Cardiac ventricle fibroblast (primary cell): ENCODE results near the gene TAF7. TPM values are rescaled to one million over a fixed set of nuclear protein-coding genes. Genes with fewer than 3 reads are reported as not detected.

Source experiments
- total RNA-seq: library from RNA; depleted of rRNA; stranded (reverse); fragments of >200 nt; gene quantifications from 2 replicates; pipeline ENCODE4 v1.2.3, GENCODE V29; 2015

The TAF7 gene
- total RNA-seq = 47.1 and 52.2 TPM in 2 replicates

GRCh38 chr5:141320225-141321169 is at the start of gene TAF7:
Gene TAF7 (minus strand): TSS chr5:141320784. CDS start chr5:141320044, 740 bp downstream.

GRCh38 chr5:141363952-141364660 is 43.5 kb upstream of the TAF7 start, which contains the start of gene PCDHGA5:
Gene PCDHGA5 (plus strand): TSS chr5:141364162. CDS start chr5:141364331, 169 bp downstream.

GRCh38 chr5:141359790-141360426 is 39.3 kb upstream of the TAF7 start, which contains the start of gene PCDHGB2:
Gene PCDHGB2 (plus strand): TSS chr5:141359994. CDS start chr5:141360136, 142 bp downstream.

GRCh38 chr5:141354900-141355469 is 34.4 kb upstream of the TAF7 start, which contains the start of gene PCDHGA4:
Gene PCDHGA4 (plus strand): TSS chr5:141355021. CDS start chr5:141355108, 87 bp downstream.

GRCh38 chr5:141349917-141350619 is 29.5 kb upstream of the TAF7 start, which contains the start of gene PCDHGB1:
Gene PCDHGB1 (plus strand): TSS chr5:141350099. CDS start chr5:141350261, 162 bp downstream.

GRCh38 chr5:141343242-141343952 is 22.8 kb upstream of the TAF7 start, which contains the start of gene PCDHGA3:
Gene PCDHGA3 (plus strand): TSS chr5:141343829. CDS start chr5:141344034, 205 bp downstream.

GRCh38 chr5:141338538-141339306 is 18.1 kb upstream of the TAF7 start, which contains the start of gene PCDHGA2:
Gene PCDHGA2 (plus strand): TSS chr5:141338760.

GRCh38 chr5:141330299-141331080 is 9.9 kb upstream of the TAF7 start, which contains the start of gene PCDHGA1:
Gene PCDHGA1 (plus strand): TSS chr5:141330514.

GRCh38 chr5:141303756-141304155 is 16.8 kb downstream of the TAF7 start, which contains the start of gene SLC25A2:
Gene SLC25A2 (minus strand): TSS chr5:141304049. CDS start chr5:141303865, 184 bp downstream.

Other genes starting within 250 kb of the TAF7 start
- 1.9 TPM in 2 replicates for gene PCDHB2, start 226.2 kb downstream of the TAF7 start, total RNA-seq
- 0.34 and 1.1 TPM in 2 replicates for gene PCDHB3, start 220.3 kb downstream of the TAF7 start, total RNA-seq
- gene PCDHB4, start 199.0 kb downstream of the TAF7 start, total RNA-seq = 0.64 and 0.75 TPM in 2 replicates
- gene PCDHB5, start 185.6 kb downstream of the TAF7 start, total RNA-seq = 1.1 and 2.2 TPM in 2 replicates
- gene PCDHB6, start 170.7 kb downstream of the TAF7 start, total RNA-seq = 0.06 and 0.39 TPM in 2 replicates
- gene PCDHB7, start 148.1 kb downstream of the TAF7 start, total RNA-seq = 1.2 and 1.3 TPM in 2 replicates
- gene PCDHB8, start 143.0 kb downstream of the TAF7 start, total RNA-seq = 0.12 and 1.1 TPM in 2 replicates
- 0.81 and 1.0 TPM in 2 replicates for gene PCDHB16, start 138.4 kb downstream of the TAF7 start, total RNA-seq
- 0.56 and 1.0 TPM in 2 replicates for gene PCDHB9, start 133.6 kb downstream of the TAF7 start, total RNA-seq
- gene PCDHB10, start 128.4 kb downstream of the TAF7 start, total RNA-seq = 0.56 and 1.2 TPM in 2 replicates
- gene PCDHB11, start 121.2 kb downstream of the TAF7 start, total RNA-seq = 0.34 and 0.62 TPM in 2 replicates
- gene PCDHB12, start 112.1 kb downstream of the TAF7 start, total RNA-seq = 0.29 and 0.56 TPM in 2 replicates
- gene PCDHB13, start 106.9 kb downstream of the TAF7 start, total RNA-seq = 1.4 and 1.7 TPM in 2 replicates
- 1.2 and 2.5 TPM in 2 replicates for gene PCDHB14, start 97.4 kb downstream of the TAF7 start, total RNA-seq
- gene PCDHB15, start 75.4 kb downstream of the TAF7 start, total RNA-seq = 1.6 and 1.7 TPM in 2 replicates
- 0.12 TPM in 1 of 2 replicates, not detected in the other for gene SLC25A2, start 16.7 kb downstream of the TAF7 start, total RNA-seq
- gene PCDHGA1, start 9.7 kb upstream of the TAF7 start, total RNA-seq = 0.19 and 1.3 TPM in 2 replicates
- gene PCDHGA2, start 18.0 kb upstream of the TAF7 start, total RNA-seq = 3.5 and 5.2 TPM in 2 replicates
- gene PCDHGA3, start 23.0 kb upstream of the TAF7 start, total RNA-seq = 5.1 and 8.1 TPM in 2 replicates
- gene PCDHGB1, start 29.3 kb upstream of the TAF7 start, total RNA-seq = 1.6 and 2.6 TPM in 2 replicates
- gene PCDHGA4, start 34.2 kb upstream of the TAF7 start, total RNA-seq = 5.8 and 6.8 TPM in 2 replicates
- gene PCDHGB2, start 39.2 kb upstream of the TAF7 start, total RNA-seq = 4.5 and 6.7 TPM in 2 replicates
- 3.0 and 3.1 TPM in 2 replicates for gene PCDHGA5, start 43.4 kb upstream of the TAF7 start, total RNA-seq
- gene PCDHGB3, start 49.5 kb upstream of the TAF7 start, total RNA-seq = 3.2 and 3.8 TPM in 2 replicates
- gene PCDHGA6, start 53.1 kb upstream of the TAF7 start, total RNA-seq = 6.9 and 10.2 TPM in 2 replicates
- 9.9 and 10.7 TPM in 2 replicates for gene PCDHGA7, start 62.0 kb upstream of the TAF7 start, total RNA-seq
- gene PCDHGB4, start 66.9 kb upstream of the TAF7 start, total RNA-seq = 14.1 and 14.6 TPM in 2 replicates
- gene PCDHGA8, start 71.8 kb upstream of the TAF7 start, total RNA-seq = 1.4 and 1.5 TPM in 2 replicates
- 32.0 and 38.0 TPM in 2 replicates for gene PCDHGB5, start 77.2 kb upstream of the TAF7 start, total RNA-seq
- 5.3 and 6.2 TPM in 2 replicates for gene PCDHGA9, start 82.0 kb upstream of the TAF7 start, total RNA-seq
- gene PCDHGB6, start 87.2 kb upstream of the TAF7 start, total RNA-seq = 2.6 and 3.6 TPM in 2 replicates
- gene PCDHGA10, start 92.2 kb upstream of the TAF7 start, total RNA-seq = 8.7 and 11.3 TPM in 2 replicates
- 19.9 and 21.6 TPM in 2 replicates for gene PCDHGB7, start 96.9 kb upstream of the TAF7 start, total RNA-seq
- gene PCDHGA11, start 100.3 kb upstream of the TAF7 start, total RNA-seq = 15.6 and 18.8 TPM in 2 replicates
- 41.9 and 43.9 TPM in 2 replicates for gene PCDHGA12, start 109.7 kb upstream of the TAF7 start, total RNA-seq
- gene PCDHGC3, start 155.2 kb upstream of the TAF7 start, total RNA-seq = 95.9 and 108 TPM in 2 replicates
- 1.1 and 26.8 TPM in 2 replicates for gene PCDHGC4, start 164.2 kb upstream of the TAF7 start, total RNA-seq
- gene PCDHGC5, start 168.3 kb upstream of the TAF7 start, total RNA-seq = 2.1 and 2.9 TPM in 2 replicates